ENCODE data around the gene IL16.
A peak's percentile ranks its signal among the peaks of the same experiment; 100 is the strongest.

Gene IL16

GRCh38 chr15:81209635-81210034, 13.0 kb downstream of the IL16 start:
- DNase-seq, result no peak

- DNase-seq, result no peak
These were observed 14.7 kb downstream of the IL16 start for GRCh38 chr15:81211376-81211775.

GRCh38 chr15:81213982-81214381, 17.3 kb downstream of the IL16 start:
- no peak for DNase-seq

- DNase-seq, result no peak
These were observed 18.9 kb downstream of the IL16 start for GRCh38 chr15:81215531-81215930.

- no peak for DNase-seq
These were observed 19.3 kb downstream of the IL16 start for GRCh38 chr15:81215983-81216382.

- no peak for DNase-seq
These were observed 19.7 kb downstream of the IL16 start for GRCh38 chr15:81216422-81216821.

- no peak for DNase-seq
These were observed 24.8 kb downstream of the IL16 start for GRCh38 chr15:81221449-81221848.

GRCh38 chr15:81222007-81222406, 25.3 kb downstream of the IL16 start:
- no peak for DNase-seq

GRCh38 chr15:81223346-81223971, 26.8 kb downstream of the IL16 start:
- DNase-seq, result no peak

GRCh38 chr15:81224232-81224631, 27.6 kb downstream of the IL16 start:
- DNase-seq, result no peak

- DNase-seq, result no peak
These were observed 28.5 kb downstream of the IL16 start for GRCh38 chr15:81225161-81225671.

- no peak for DNase-seq
These were observed 31.0 kb downstream of the IL16 start for GRCh38 chr15:81227716-81228115.

- no peak for DNase-seq
These were observed 32.9 kb downstream of the IL16 start for GRCh38 chr15:81229586-81229985.

GRCh38 chr15:81235276-81236123, 38.8 kb downstream of the IL16 start:
- DNase-seq, result no peak

GRCh38 chr15:81239190-81239589, 42.5 kb downstream of the IL16 start:
- DNase-seq, result no peak

GRCh38 chr15:81242778-81243177, 46.1 kb downstream of the IL16 start:
- no peak for DNase-seq

- no peak for DNase-seq
These were observed 47.6 kb downstream of the IL16 start for GRCh38 chr15:81244306-81244705.

GRCh38 chr15:81253846-81254245, 57.2 kb downstream of the IL16 start:
- no peak for DNase-seq

GRCh38 chr15:81254277-81254915, 57.7 kb downstream of the IL16 start:
- no peak for DNase-seq

GRCh38 chr15:81254916-81255290, 58.2 kb downstream of the IL16 start:
- no peak for DNase-seq

- no peak for DNase-seq
These were observed 58.8 kb downstream of the IL16 start for GRCh38 chr15:81255315-81255957.

- no peak for DNase-seq
These were observed 59.3 kb downstream of the IL16 start for GRCh38 chr15:81255958-81256320.

- DNase-seq, result peak; percentile 0
These were observed 60.2 kb downstream of the IL16 start for GRCh38 chr15:81256916-81257315.

Data from DMS79 treated with DMSO at 0.1 percent for 48 hours (cell line).